HuH-7.5 (cell line): ENCODE results near the gene PVR.
"Not testable (repeated sequence)": the region's sequence is repeated elsewhere in the genome, so short reads cannot be mapped to it uniquely, and the experiment has no call there.

Experiments used
- DNase-seq: peaks from one replicate; pipeline ENCODE4 v3.0.0; 2011; ENCODE audit warnings: low spot score

Gene PVR, protein sequence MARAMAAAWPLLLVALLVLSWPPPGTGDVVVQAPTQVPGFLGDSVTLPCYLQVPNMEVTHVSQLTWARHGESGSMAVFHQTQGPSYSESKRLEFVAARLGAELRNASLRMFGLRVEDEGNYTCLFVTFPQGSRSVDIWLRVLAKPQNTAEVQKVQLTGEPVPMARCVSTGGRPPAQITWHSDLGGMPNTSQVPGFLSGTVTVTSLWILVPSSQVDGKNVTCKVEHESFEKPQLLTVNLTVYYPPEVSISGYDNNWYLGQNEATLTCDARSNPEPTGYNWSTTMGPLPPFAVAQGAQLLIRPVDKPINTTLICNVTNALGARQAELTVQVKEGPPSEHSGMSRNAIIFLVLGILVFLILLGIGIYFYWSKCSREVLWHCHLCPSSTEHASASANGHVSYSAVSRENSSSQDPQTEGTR

GRCh38 chr19:44643605-44644401 lies at the start of gene PVR:
Gene PVR, plus strand, starts transcription at chr19:44643910. Its CDS starts 187 bp downstream, at chr19:44644097.
- DNase-seq = peak; percentile 89

DNA sequence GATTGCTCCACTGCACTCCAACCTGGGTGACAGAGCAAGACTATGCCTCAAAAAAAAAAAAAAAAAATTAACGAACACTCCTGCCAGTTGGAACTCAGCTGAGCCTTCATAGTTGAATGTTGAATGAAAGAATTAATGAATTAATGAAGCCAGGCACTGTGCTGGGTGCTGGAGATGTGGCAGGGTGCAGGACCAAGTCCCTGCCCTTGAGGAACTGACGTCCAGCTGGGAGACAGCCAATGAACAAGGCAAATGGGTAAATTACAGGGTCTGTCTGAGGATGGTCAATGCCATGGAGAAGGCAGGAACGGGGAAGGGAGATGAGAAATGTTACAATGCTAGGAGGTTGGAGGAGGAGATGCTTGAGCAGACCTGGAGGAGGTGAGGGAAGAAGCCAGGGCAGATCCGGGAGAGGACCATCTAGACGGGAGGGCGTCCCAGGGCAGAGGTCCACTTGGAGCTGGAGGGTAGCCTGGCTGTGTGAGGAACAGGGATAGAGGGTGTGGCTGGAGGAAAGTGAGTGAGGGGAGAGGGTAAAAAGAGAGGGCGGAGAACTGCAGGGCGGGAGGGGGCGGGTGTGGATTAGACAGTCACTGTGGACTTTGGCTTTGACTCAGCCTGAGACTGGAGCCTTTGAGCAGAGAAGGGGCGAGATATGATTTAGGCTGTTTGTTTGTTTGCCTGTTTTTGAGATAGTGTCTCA lies 47.1 kb upstream of the PVR start:
- DNase-seq = peak; percentile 22

DNA sequence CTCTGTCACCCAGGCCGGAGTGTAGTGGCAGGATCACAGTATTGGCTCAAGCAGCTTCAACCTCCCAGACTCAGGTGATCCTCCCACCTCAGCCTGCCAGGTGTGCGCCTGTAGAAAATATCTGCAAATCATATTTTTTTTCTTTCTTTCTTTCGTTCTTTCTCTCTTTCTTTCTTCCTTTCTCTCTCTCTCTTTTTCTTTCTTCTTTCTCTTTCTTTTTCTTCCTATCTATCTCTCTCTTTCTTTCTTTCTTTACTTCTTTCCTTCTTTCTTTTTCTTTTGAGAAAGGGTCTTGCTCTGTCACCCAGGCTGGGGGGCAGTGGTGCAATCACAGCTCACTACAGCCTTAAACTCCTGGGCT lies 46.6 kb upstream of the PVR start:
- DNase-seq = no peak

DNA sequence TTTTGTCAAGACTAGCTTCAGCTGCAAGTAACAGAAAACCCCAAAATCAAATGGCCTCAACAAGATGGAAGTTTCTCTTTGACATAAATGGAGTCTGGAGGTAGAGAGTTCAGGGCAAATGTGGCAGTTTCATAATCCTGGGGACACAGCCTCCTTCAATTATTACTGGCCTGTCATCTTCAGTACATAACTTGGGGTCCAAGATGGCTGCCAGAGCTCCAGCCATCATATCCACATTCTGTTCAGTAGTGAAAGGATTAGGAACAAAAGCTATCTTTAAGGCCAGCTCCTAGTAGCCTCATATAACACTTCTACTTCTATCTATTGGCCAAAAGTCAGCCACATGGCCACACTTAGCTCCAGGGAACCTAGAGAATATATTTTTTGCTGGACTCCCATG lies 45.4 kb upstream of the PVR start:
- DNase-seq = no peak

- DNase-seq = no peak
Observed at GRCh38 chr19:44598880-44599279, 44.8 kb upstream of the PVR start.

- no peak for DNase-seq
Observed at GRCh38 chr19:44600466-44600865, 43.2 kb upstream of the PVR start.

DNA sequence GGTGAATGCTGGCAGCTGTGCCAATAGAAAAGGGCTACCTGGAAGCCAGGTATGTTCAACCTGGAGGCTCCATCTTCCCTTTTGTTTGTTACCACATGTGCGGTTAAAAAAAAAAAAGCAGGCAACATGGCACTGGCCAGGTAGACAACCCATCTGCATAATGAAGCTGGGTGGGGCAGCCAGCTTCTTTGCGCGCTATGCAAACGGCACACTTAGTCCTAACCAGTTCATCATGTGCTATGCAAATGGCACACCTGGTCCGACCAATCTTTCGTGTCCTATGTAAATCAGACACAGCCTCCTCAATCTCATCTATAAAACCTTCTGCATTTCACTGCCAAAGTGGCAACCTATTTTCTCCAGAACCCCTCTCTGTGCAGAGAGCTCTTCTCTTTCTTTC lies 41.6 kb upstream of the PVR start:
- no peak for DNase-seq

DNA sequence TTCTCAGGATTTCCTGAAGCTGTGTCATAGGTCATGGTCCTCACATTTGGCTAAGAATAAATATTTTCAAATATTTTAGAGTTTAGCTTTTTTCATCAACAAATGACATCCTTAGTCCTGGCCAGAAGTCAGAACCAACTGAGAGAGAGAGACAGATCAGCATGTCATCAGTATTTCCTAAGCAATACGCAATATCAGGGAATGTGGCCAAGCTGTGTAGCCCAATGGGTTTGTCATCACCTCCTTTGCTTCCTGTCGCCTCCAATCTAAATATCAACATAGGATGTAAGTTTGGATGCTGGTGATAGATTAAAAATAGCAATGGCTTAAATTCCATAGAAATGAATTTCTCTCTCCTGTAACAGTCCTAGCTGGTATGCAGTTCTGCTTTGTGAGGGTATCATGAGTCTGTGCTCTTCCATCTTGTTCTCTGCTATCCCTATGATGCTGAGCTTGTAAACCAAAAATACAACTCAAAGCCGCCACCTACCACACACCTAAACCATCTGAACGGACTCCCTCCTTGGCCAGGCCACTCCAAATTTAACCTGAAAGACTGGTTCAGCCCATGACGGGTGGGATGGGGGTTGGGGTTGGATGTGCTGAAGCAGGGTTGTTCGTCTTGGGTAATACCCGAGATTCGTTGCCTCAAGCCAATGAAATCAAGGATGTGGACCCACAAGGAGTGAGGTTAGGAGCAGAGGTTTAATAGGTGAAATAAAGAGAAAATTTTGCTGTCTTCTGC lies 40.3 kb upstream of the PVR start:
- DNase-seq = no peak

DNA sequence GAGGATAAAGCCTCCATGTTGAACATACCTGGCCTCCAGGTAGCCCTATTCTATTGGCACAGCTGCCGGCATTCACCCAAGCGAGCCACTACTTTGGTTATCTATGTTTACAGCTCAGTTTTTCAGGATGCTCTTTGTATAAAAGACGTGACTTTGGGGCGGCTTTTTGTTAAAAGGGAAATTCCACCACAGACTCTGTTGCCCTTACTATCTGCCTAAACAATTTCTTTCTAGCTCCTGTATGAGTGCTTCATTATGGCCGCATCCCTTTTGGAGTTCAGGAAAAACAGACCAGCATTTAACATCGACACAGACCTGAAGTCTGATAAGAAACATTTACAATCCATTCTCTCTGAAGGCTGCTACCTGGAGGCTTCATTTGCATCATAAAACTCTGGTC lies 39.5 kb upstream of the PVR start:
- DNase-seq = no peak

- no peak for DNase-seq
Observed at GRCh38 chr19:44605547-44605946, 38.2 kb upstream of the PVR start.

GRCh38 chr19:44607049-44607448 lies 36.7 kb upstream of the PVR start:
- DNase-seq = no peak

GRCh38 chr19:44607917-44608316 lies 35.8 kb upstream of the PVR start:
- DNase-seq = no peak

- no peak for DNase-seq
Observed at GRCh38 chr19:44608391-44608821, 35.3 kb upstream of the PVR start.

GRCh38 chr19:44609219-44609618 lies 34.5 kb upstream of the PVR start:
- no peak for DNase-seq

- DNase-seq = not testable (repeated sequence)
Observed at GRCh38 chr19:44610497-44610896, 33.2 kb upstream of the PVR start.

- DNase-seq = peak; percentile 28
Observed at GRCh38 chr19:44611812-44612295, 31.9 kb upstream of the PVR start.

DNA sequence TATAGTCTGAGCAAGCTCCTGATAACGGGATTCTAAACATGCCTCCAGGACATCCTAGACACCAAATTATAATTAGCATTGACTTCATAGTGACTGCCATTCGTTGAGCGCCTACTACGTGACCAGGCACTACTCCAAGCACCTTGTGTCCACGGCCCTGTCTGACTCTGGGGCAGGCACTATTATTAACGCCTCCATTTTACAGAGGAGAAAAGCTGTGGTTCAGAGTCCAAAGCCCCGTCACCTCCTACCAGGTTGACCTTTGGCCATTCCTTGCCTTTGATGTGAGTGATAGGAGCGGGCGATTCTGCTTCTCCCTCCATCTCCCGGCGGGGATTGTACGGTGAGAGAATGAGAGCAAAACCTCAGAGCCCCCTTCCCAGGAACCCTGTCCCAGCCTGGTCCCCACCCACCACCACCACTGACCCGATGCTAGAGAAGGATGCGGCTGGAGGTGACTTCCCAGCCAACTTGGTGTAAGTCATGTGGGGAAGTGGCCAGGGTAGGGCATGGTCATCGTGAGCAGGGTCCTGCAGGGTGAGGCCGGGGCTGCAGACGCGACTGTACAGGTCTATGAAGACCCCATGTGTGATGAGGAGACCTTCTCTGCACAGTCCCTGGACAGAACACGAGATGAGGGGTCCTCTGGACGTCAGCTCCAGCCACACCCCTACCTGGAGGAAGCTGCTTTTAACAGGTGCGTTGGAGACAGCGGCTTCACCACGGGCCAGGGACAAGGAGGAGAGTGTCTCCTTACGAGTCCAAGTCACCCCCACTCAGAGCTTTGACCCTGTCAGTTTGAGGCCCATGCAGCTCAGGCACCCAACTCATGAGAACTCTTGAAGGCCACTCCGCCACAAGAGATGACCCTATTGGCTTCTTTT lies 30.2 kb upstream of the PVR start, which contains the start of gene IGSF23:
TSS of gene IGSF23 (plus strand) at position 269 of the 884 bp plus-strand sequence. CDS start at position 352, 83 bp downstream.
- DNase-seq = no peak

DNA sequence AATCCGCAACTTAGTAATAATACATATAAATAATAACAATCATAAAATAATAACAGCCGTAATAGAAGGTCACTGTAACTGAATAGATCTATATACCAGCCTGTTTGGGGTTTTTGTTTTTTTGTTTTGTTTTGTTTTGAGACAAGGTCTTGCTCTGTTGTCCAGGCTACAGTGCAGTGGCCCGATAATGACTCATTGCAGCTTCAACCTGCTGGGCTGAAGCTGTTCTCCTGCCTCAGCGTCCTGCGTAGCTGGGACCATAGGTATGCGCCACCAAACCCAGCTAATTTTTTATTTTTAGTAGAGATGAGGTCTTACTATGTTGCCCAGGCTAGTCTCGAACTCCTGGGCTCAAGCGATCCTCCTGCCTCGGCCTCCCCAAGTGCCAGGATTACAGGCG lies 29.4 kb upstream of the PVR start:
- DNase-seq = no peak

- DNase-seq = no peak
Observed at GRCh38 chr19:44615863-44616247, 27.9 kb upstream of the PVR start.

GRCh38 chr19:44617110-44617880 lies 26.4 kb upstream of the PVR start:
- no peak for DNase-seq
